ENCODE data around the gene F3. TPM values are rescaled to one million over a fixed set of nuclear protein-coding genes. Genes with fewer than 3 reads are reported as not detected.
A peak's percentile ranks its signal among the peaks of the same experiment; 100 is the strongest.

F3 gene
- polyA plus RNA-seq, 1 experiment: 52.6 TPM

DNA sequence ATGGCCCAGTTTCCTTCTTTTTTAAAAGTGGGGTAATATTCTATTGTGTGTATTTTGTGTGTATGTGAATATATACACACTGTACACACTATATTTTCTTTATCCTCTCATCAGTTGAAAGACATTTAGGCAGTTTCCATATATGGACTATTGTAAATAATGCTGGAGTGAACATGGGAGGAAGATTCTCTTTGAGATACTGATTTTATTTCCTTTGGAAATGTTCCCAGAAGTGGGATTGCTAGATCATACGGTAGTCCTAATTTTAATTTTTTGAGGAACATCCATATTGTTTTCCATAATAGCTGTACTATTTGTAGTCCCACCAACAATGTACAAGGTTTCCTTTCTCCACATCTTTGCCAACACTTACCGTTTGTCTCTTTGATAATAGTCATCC is 51.0 kb downstream of the F3 start:
- no peaks in the 10 kb centered on the region for H3K27me3 ChIP-seq (ENCODE audit: control insufficient read depth, insufficient read depth, low read length)
- TF ChIP-seq, protein P1, sequence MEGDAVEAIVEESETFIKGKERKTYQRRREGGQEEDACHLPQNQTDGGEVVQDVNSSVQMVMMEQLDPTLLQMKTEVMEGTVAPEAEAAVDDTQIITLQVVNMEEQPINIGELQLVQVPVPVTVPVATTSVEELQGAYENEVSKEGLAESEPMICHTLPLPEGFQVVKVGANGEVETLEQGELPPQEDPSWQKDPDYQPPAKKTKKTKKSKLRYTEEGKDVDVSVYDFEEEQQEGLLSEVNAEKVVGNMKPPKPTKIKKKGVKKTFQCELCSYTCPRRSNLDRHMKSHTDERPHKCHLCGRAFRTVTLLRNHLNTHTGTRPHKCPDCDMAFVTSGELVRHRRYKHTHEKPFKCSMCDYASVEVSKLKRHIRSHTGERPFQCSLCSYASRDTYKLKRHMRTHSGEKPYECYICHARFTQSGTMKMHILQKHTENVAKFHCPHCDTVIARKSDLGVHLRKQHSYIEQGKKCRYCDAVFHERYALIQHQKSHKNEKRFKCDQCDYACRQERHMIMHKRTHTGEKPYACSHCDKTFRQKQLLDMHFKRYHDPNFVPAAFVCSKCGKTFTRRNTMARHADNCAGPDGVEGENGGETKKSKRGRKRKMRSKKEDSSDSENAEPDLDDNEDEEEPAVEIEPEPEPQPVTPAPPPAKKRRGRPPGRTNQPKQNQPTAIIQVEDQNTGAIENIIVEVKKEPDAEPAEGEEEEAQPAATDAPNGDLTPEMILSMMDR (IDR thresholded peaks at IDR 0.05; ENCODE audit: insufficient read depth, low read depth, low read length): no peak
- no peak overlapping the region for H3K4me3 ChIP-seq (ENCODE audit: low read depth, low read length)
- CTCF ChIA-PET: interaction anchor here (0.8 kb wide), 1 partner anchor 9 kb away, joined by 4 read pairs; no protein-coding TSS in a partner anchor
- no peaks in the 10 kb centered on the region for H3K36me3 ChIP-seq (ENCODE audit: control insufficient read depth, insufficient read depth, low read length)
- no peak for DNase-seq (ENCODE audit: low read depth)
- POLR2A ChIA-PET: no interaction called here

DNA sequence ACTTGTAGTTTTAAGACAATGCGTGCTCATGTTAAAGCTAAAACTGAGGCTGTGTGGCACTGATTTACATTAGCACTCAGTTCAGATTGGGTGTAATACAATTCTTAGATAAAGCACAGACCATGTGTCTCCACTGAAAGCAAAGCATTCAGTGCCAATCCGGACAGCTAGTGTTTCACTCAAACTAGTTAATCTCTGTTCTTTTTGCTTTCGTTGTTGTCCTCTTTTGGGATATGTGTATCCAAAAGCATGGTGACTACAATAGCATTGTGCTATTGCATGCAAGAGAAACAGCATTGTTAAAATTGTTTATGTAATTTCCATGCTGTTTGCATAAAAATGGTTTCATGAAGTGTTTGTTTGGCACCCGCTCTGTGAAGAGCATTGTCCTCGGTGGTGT is 54.6 kb downstream of the F3 start:
- POLR2A ChIA-PET: no interaction called here
- peaks cover 1% of the 10 kb centered on the region; the same call in 1 of the 2 replicates for H3K36me3 ChIP-seq (ENCODE audit: control insufficient read depth, insufficient read depth, low read length)
- no peak overlapping the region for H3K4me3 ChIP-seq (ENCODE audit: low read depth, low read length)
- DNase-seq (ENCODE audit: low read depth): no peak
- TF ChIP-seq, protein P1 (IDR thresholded peaks at IDR 0.05; ENCODE audit: insufficient read depth, low read depth, low read length): no peak
- H3K27me3 ChIP-seq (ENCODE audit: control insufficient read depth, insufficient read depth, low read length): no peaks in the 10 kb centered on the region
- CTCF ChIA-PET: interaction anchor here (0.7 to 1.2 kb wide), 2 partner anchors 8 to 215 kb away, joined by 3 read pairs; no protein-coding TSS in a partner anchor

DNA sequence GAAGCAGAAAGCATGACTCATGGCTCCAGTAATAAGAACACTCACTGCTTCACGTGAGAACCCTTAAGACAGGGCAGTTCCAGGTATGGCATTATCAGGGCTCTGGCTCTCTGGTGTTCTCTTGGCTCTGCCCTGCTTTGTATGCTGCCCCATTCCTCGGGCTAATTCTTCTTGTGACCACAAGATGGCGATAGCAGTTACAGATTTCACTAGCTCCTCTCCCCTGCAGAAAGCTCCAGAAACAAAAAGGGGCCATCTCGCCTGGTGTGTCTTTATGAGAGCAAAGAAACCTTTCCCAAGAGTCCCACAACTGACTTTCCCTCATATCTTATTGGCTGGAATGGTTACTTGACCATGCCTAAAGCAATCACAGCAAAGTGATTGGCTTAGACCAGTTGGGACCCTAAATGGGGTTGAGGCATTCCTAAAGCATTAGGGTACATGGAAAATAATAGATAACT is 60.1 kb downstream of the F3 start:
- H3K36me3 ChIP-seq (ENCODE audit: control insufficient read depth, insufficient read depth, low read length): peaks cover 1% of the 10 kb centered on the region; the same call in 1 of the 2 replicates
- POLR2A ChIA-PET: no interaction called here
- TF ChIP-seq, protein P1 (IDR thresholded peaks at IDR 0.05; ENCODE audit: insufficient read depth, low read depth, low read length): peak; percentile 84
- DNase-seq (ENCODE audit: low read depth): peak; percentile 3
- no peaks in the 10 kb centered on the region for H3K27me3 ChIP-seq (ENCODE audit: control insufficient read depth, insufficient read depth, low read length)
- H3K4me3 ChIP-seq (ENCODE audit: low read depth, low read length): no peak overlapping the region
- CTCF ChIA-PET: interaction anchor here (0.6 to 5.0 kb wide), 26 partner anchors 9 to 562 kb away, joined by 3 to 102 read pairs (median 4); no protein-coding TSS in a partner anchor

DNA sequence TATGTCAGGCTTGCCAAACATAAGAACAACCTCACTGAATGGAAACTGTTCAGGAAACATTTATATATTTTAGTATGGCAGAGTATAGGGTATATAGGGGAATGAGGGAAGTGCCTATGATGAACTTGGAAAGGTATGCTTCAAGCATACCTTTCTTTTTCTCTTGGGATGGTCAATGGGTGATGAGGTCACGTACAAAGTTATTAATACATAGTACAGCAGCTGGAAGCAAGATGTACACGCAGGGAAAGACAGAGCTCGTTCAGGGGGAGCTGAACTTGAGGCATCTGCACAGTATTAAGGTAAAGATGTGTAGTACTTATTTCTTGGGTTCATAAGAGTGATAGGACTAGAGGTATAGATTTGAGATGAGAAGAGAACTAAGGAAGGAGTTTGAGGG is 61.9 kb downstream of the F3 start:
- Histone ChIP-seq H3K36me3 (ENCODE audit: control insufficient read depth, insufficient read depth, low read length) (peaks cover 1% of the 10 kb centered on the region; the same call in 1 of the 2 replicates), H3K27me3 (ENCODE audit: control insufficient read depth, insufficient read depth, low read length) (no peaks in the 10 kb centered on the region), H3K4me3 (ENCODE audit: low read depth, low read length) (no peak overlapping the region)
- no peak for DNase-seq (ENCODE audit: low read depth)
- TF ChIP-seq, protein P1 (IDR thresholded peaks at IDR 0.05; ENCODE audit: insufficient read depth, low read depth, low read length): no peak
- ChIA-PET CTCF (interaction anchor here (0.6 to 5.0 kb wide), 2 partner anchors 9 to 325 kb away, joined by 4 to 102 read pairs; no protein-coding TSS in a partner anchor), POLR2A (no interaction called here)

Other genes starting within 250 kb of the F3 start
- 7.3 and 17.7 TPM in 2 replicates for gene ABCD3, start 123.4 kb downstream of the F3 start, polyA plus RNA-seq (2011; rRNA removed)

Measured in BJ (cell line).